K562 (cell line): ENCODE measurements around the gene NR1D2. TPM values are rescaled to one million over a fixed set of nuclear protein-coding genes. Genes with fewer than 3 reads are reported as not detected.

Experiments
- ARID2 ChIP-seq: fragments of 450-650 bp; IDR thresholded peaks from 2 replicates; pipeline ENCODE4 v1.6.1; 2017; ENCODE audit warnings: antibody characterized with exemption, mild to moderate bottlenecking
- BDP1 ChIP-seq: IDR thresholded peaks from 3 replicates; pipeline ENCODE4 v1.6.1; 2011; ENCODE audit not compliant: insufficient read length, insufficient read depth
- CCAR2 ChIP-seq: fragments of 200-400 bp; formaldehyde crosslinking; IDR thresholded peaks from 2 replicates; pipeline ENCODE4 v1.6.1; 2017; ENCODE audit warnings: mild to moderate bottlenecking, low read depth, low read length
- CCNT2 ChIP-seq: IDR thresholded peaks from 2 replicates; pipeline ENCODE4 v1.6.1; 2011; ENCODE audit warnings: borderline replicate concordance, low read depth, mild to moderate bottlenecking, moderate library complexity, mixed read lengths, low read length; ENCODE audit not compliant: insufficient read length; ENCODE audit errors: extremely low read depth
- KDM5B ChIP-seq: fragments of 200-600 bp; sonication (generic); IDR thresholded peaks from 2 replicates; pipeline ENCODE4 v1.6.1; 2012; ENCODE audit warnings: low read depth, mild to moderate bottlenecking, moderate library complexity, low read length, control low read depth, inconsistent platforms; ENCODE audit not compliant: insufficient replicate concordance
- PHF21A ChIP-seq: fragments of 450-650 bp; IDR thresholded peaks from 2 replicates; pipeline ENCODE4 v1.6.1; 2017; ENCODE audit warnings: low read depth, borderline replicate concordance
- RAD21 ChIP-seq, 2 experiments: fragments of 250-450 bp in 1 of 2; fragments of 450-650 bp in 1 of 2; sonication (Bioruptor Pico) in 1 of 2; formaldehyde crosslinking in 1 of 2; IDR thresholded peaks in 1 of 2; conservative IDR thresholded peaks in 1 of 2; 2 replicates each; pipeline versions ENCODE4 v1.4.0 to v1.8.0; 2020 to 2022; ENCODE audit warnings: mild to moderate bottlenecking in 2 of 2, moderate library complexity in 1 of 2
- SREBF2 ChIP-seq: sonication (generic); formaldehyde crosslinking; IDR thresholded peaks from 2 replicates; pipeline ENCODE4 v1.4.0; 2020; ENCODE audit warnings: mild to moderate bottlenecking, missing genetic modification reagents
- TCFL5 ChIP-seq: fragments of 250-450 bp; sonication (Bioruptor Pico); conservative IDR thresholded peaks from 2 replicates; pipeline ENCODE4 v1.6.1; 2021; ENCODE audit warnings: mild to moderate bottlenecking, moderate library complexity, matching md5 sums
- TEAD2 ChIP-seq: fragments of 450-650 bp; IDR thresholded peaks from 2 replicates; pipeline ENCODE4 v1.6.1; 2016; ENCODE audit warnings: missing genetic modification characterization, control low read depth, missing compliant biosample characterization
- ZEB2 ChIP-seq: fragments of 450-650 bp; IDR thresholded peaks from 2 replicates; pipeline ENCODE4 v1.6.1; 2016
- ZNF232 ChIP-seq: sonication (generic); formaldehyde crosslinking; IDR thresholded peaks from 2 replicates; pipeline ENCODE4 v1.8.0; 2022; ENCODE audit warnings: mild to moderate bottlenecking, missing genetic modification reagents
- ZNF398 ChIP-seq: fragments of 250-450 bp; sonication (Bioruptor Pico); IDR thresholded peaks from 2 replicates; pipeline ENCODE4 v1.8.0; 2021; ENCODE audit warnings: moderate library complexity, mild to moderate bottlenecking, inconsistent platforms
- polyA plus RNA-seq, 8 experiments: library from polyadenylated mRNA; depleted of rRNA in 4 of 8; stranded (reverse) in 5 of 8; unstranded in 3 of 8; fragments of >200 nt; fragmentation: Nextera tagmentation in 2 of 8; fragmentation: Illumina TruSeq in 1 of 8; extraction: Ambion mirVana in 2 of 8; extraction: Trizol in 1 of 8; gene quantifications; 2 replicates each; pipeline versions ENCODE4 v1.2.1 to v1.2.3, GENCODE V29; 2011 to 2014; ENCODE audit warnings: inconsistent platforms in 1 of 8, missing spikeins in 1 of 8
- total RNA-seq, 7 experiments: library from RNA; depleted of rRNA in 6 of 7; stranded (reverse); fragments of >200 nt in 6 of 7; fragmentation: Illumina TruSeq in 2 of 7; extraction: Trizol in 2 of 7; gene quantifications; 2 replicates each; pipeline versions ENCODE4 v1.2.1 to v1.2.3, GENCODE V29; 2011 to 2021; ENCODE audit warnings: low replicate concordance in 1 of 7
- TF ChIP-seq, protein P1 (sequence below): fragments of 450-650 bp; IDR thresholded peaks from 2 replicates; pipeline ENCODE4 v1.6.1; 2016; ENCODE audit warnings: low read depth
- TF ChIP-seq, protein P2 (sequence below): fragments of 250-450 bp; sonication (Bioruptor Pico); IDR thresholded peaks from 2 replicates; pipeline ENCODE4 v1.4.0; 2020

NR1D2 gene
- total and polyA plus RNA-seq, 9 of the 15 experiments (the other 6 are each of a cell fraction or from before 2014, with no cell fraction given), result 1.2 to 5.5 (median 2.9) TPM

- TF ChIP-seq, protein P1, sequence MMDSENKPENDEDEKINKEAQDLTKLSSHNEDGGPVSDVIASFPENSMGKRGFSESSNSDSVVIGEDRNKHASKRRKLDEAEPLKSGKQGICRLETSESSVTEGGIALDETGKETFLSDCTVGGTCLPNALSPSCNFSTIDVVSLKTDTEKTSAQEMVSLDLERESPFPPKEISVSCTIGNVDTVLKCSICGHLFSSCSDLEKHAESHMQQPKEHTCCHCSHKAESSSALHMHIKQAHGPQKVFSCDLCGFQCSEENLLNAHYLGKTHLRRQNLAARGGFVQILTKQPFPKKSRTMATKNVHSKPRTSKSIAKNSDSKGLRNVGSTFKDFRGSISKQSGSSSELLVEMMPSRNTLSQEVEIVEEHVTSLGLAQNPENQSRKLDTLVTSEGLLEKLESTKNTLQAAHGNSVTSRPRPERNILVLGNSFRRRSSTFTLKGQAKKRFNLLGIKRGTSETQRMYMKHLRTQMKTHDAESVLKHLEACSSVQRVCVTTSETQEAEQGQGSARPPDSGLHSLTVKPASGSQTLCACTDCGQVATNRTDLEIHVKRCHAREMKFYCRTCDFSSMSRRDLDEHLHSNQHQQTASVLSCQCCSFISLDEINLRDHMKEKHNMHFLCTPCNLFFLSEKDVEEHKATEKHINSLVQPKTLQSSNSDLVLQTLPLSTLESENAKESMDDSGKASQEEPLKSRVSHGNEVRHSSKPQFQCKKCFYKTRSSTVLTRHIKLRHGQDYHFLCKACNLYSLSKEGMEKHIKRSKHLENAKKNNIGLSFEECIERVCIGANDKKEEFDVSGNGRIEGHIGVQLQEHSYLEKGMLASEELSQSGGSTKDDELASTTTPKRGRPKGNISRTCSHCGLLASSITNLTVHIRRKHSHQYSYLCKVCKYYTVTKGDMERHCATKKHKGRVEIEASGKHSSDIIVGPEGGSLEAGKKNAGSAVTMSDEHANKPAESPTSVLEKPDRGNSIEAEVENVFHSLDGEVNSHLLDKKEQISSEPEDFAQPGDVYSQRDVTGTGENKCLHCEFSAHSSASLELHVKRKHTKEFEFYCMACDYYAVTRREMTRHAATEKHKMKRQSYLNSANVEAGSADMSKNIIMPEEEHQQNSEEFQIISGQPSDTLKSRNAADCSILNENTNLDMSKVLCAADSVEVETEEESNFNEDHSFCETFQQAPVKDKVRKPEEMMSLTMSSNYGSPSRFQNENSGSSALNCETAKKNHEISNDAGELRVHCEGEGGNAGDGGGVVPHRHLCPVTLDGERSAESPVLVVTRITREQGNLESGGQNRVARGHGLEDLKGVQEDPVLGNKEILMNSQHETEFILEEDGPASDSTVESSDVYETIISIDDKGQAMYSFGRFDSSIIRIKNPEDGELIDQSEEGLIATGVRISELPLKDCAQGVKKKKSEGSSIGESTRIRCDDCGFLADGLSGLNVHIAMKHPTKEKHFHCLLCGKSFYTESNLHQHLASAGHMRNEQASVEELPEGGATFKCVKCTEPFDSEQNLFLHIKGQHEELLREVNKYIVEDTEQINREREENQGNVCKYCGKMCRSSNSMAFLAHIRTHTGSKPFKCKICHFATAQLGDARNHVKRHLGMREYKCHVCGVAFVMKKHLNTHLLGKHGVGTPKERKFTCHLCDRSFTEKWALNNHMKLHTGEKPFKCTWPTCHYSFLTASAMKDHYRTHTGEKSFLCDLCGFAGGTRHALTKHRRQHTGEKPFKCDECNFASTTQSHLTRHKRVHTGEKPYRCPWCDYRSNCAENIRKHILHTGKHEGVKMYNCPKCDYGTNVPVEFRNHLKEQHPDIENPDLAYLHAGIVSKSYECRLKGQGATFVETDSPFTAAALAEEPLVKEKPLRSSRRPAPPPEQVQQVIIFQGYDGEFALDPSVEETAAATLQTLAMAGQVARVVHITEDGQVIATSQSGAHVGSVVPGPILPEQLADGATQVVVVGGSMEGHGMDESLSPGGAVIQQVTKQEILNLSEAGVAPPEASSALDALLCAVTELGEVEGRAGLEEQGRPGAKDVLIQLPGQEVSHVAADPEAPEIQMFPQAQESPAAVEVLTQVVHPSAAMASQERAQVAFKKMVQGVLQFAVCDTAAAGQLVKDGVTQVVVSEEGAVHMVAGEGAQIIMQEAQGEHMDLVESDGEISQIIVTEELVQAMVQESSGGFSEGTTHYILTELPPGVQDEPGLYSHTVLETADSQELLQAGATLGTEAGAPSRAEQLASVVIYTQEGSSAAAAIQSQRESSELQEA, result no peak
- TF ChIP-seq ZNF232 (CRISPR knock-in tag) (0 out of 2 replicates have a peak, but pooled peaks have one; percentile 56), CCAR2 (no peak), RAD21 (CRISPR knock-in tag; conservative IDR thresholded peaks at IDR 0.05 in 1 of 2, IDR thresholded peaks at IDR 0.05 in 1 of 2) (peak in 1 of 2 experiments; percentile 3; a peak in 2 of 4 replicates), TEAD2 (tag) (no peak), SREBF2 (CRISPR knock-in tag) (no peak), TCFL5 (CRISPR knock-in tag) (no peak), BDP1 (no peak), PHF21A (no peak), ARID2 (no peak), KDM5B (peak; percentile 68), ZNF398 (CRISPR knock-in tag) (no peak), ZEB2 (peak; percentile 83; the same call in 1 of the 2 replicates), CCNT2 (peak; percentile 99)
- TF ChIP-seq, protein P2, sequence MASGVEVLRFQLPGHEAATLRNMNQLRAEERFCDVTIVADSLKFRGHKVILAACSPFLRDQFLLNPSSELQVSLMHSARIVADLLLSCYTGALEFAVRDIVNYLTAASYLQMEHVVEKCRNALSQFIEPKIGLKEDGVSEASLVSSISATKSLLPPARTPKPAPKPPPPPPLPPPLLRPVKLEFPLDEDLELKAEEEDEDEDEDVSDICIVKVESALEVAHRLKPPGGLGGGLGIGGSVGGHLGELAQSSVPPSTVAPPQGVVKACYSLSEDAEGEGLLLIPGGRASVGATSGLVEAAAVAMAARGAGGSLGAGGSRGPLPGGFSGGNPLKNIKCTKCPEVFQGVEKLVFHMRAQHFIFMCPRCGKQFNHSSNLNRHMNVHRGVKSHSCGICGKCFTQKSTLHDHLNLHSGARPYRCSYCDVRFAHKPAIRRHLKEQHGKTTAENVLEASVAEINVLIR (CRISPR knock-in tag), result peak; percentile 92
These were observed 1.0 kb downstream of the NR1D2 start (continued) for GRCh38 chr3:23945913-23946687.
